ENCODE measurements around the gene TTYH1.
"Not testable (repeated sequence)": the region's sequence is repeated elsewhere in the genome, so short reads cannot be mapped to it uniquely, and the experiment has no call there.

The TTYH1 gene

GRCh38 chr19:54461613-54462012, 46.3 kb downstream of the TTYH1 start:
- no peak for DNase-seq

DNA sequence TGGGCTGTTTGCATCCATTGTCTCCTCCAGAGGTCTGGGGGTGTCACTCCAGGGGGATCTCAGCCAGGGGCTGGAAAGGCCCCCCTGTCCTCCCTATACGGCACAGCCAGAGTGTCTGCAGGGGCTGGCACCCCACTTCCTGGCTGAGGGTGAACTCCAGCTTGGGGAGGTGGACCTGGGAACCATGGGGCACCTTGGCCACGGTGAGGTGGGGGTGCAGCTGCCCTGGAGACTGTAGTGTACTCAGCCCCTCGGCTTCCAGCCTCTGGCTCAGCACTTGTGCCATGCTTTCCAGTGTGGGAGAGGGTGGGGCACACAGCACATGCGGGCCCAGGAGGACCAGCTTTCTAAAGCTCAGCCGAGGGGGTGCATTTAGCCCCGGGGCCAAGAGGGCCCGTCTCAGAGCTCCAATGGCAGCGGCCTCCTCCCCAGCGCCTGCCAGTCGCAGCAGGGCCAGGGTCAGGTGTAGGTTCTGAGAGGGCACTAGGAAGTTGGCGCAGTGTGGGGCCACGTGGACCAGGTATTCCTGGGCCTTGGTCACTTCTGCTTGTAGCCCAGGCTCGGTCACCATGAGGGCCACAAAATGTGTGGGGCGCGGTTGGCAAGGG, 46.9 kb downstream of the TTYH1 start:
- no peak for DNase-seq

GRCh38 chr19:54462655-54463530, 47.6 kb downstream of the TTYH1 start:
- peak; percentile 30 to 51 for DNase-seq

DNA sequence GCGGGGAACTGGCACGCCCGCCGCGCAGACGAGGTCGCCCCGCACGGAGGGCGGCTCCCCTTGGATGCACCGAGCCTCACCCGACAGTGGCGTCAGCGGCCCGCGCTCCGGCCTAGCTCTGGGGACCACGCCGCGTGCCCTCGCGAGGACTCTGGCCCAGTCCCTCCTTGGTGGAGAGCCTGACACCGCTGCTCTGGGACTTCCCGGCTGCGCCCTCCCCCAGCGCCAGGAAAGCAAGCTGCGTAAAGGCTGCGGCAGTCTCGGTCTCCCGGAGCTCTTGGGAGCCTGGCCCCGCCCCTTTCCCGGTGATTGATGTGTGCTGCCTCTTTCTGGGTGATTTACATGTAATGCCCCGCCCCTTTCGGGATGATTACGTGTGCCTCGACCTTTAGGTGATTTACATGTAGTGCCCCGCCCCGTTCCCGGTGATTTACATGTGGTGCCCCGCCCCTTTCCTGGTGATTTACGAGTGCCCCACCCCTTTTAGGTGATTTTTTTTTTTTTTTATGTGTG, 48.3 kb downstream of the TTYH1 start, which contains the start of gene LENG9:
Gene LENG9, minus strand, starts transcription at position 248 of the 513 bp plus-strand sequence. CDS start 252 bp downstream, outside the sequence.
- DNase-seq: peak; percentile 78 to 92

DNA sequence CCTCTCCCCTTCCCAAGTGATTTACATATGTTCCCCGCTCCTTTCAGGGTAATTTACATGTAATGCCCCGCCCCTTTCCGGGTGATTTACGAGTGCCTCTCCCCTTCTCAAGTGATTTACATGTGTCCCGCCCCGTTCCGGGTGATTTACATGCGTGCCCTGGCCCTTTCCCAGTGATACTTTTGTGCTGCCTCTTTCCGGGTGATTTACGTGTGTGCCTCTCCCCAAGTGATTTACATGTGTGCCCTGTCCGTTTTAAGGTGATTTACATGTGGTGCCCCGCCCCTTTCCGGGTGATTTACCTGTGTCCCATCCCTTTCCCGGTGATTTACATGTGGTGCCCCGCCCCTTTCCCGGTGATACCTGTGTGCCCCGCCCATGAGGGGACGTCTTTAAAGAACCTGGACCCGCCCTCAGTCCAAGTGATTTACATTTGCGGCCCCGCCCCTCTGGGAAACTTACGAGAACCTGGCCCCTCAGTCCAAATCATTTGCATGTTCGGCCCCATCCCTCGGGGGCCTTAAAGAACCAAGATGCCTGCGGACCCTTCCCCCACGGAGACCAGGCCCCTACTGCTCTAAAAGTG, 48.9 kb downstream of the TTYH1 start:
- DNase-seq: peak; percentile 62 to 86

DNA sequence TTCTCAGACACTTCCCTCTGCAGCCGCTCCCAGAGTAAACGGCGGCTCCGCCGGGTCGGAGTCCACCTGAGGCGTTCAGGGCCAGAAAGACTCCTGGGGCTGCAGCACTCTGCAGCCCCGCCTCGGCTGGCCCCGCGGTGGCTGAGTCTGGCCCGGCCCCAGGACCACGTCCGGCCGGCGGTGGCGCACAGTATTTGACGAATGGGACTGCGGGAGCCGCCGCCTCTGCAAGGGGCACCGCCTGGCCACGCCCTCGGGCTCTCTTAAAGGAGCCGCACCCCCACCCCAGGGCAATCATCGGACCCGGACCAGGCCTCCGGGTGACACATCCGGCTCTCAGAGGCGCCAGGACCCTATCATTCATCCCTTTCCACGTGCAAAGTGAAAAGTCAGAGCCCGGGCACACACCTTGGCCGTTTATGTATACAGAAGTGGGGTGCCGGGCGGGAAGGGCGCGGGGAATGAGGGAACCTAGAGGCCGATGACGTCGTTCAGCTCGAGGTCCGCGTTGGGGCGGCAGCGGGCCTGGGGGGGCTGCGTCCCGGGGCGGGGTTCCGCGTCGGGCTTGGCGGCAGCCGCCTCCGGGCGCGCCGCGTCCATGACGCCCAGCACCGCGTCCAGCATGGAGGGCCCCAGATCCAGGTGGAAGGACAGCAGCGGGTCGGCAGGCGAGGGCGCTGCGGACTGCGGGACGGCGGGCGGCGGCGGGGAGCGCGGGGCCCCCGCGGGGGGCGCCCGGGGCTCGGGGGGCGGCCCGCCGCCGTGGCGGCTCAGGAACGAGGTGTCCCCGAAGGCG, 49.6 kb downstream of the TTYH1 start:
- DNase-seq: peak in 1 of 2 experiments; percentile 84

DNA sequence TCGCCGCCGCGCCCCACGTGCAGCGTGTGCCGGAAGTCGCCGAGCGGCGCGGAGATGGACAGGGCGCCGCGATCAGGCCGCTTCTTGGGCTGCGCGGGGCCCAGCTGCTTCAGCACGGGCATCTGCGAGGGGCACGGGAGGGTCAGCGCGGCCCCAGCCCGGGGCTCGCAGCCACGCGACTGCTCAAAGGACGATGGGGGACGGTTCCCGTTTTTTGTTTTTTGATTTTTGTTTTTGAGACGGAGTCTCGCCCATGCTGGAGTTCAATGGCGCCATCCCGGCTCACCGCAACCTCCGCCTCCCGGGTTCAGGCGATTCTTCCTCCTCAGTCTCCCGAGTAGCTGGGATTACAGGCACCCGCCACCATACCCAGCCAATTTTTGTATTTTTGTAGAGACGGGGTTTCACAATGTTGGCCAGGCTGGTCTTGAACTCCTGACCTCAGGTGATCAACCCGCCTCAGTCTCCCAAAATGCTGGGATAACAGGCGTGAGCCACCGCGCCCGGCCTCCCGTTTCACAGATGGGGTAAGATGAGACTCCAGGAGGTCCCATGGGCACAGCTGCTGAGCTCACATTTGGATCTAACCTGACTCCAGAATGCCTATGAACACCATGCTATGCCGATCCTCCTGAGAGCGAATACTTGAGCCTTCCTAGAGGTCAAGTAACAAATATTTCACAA, 50.3 kb downstream of the TTYH1 start:
- DNase-seq: no peak

DNA sequence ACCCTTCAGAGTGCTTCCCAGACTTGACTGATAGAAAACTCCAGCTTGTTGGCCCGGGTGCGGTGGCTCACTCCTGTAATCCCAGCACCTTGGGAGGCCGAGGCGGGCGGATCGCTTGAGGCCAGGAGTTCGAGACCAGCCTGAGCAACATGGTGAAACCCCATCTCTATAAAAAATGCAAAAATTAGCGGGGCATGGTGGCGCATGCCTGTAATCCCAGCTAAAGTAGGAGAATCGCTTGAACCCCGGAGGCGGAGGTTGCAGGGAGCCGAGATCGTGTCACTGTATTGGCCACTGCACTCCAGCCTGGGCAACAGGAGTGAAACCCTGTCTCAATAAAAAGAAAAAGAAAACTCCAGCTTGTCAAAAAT, 50.8 kb downstream of the TTYH1 start:
- not testable (repeated sequence) for DNase-seq

DNA sequence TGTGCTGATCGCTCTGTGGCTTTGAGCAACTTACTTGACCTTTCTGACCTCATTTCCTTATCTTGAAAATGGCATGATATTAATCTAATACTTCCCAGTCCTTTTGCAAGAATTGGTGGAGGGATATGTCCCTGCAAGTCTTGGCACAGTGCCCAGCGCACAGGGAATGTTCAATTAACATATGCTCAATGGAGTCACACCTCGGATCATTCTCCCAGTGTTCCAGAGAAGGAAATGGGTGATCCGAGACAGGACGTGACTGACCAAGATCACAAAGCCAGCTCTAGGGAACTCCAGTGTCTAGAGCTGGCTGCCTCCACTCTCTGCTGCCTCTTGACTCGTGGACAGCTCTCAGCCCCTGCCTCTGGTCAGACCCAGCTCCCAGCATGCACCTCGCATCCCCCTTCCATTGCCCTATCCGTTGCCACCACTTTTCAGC, 54.3 kb downstream of the TTYH1 start:
- DNase-seq: no peak

- no peak for DNase-seq
These were observed 55.1 kb downstream of the TTYH1 start for GRCh38 chr19:54470276-54470887.

DNA sequence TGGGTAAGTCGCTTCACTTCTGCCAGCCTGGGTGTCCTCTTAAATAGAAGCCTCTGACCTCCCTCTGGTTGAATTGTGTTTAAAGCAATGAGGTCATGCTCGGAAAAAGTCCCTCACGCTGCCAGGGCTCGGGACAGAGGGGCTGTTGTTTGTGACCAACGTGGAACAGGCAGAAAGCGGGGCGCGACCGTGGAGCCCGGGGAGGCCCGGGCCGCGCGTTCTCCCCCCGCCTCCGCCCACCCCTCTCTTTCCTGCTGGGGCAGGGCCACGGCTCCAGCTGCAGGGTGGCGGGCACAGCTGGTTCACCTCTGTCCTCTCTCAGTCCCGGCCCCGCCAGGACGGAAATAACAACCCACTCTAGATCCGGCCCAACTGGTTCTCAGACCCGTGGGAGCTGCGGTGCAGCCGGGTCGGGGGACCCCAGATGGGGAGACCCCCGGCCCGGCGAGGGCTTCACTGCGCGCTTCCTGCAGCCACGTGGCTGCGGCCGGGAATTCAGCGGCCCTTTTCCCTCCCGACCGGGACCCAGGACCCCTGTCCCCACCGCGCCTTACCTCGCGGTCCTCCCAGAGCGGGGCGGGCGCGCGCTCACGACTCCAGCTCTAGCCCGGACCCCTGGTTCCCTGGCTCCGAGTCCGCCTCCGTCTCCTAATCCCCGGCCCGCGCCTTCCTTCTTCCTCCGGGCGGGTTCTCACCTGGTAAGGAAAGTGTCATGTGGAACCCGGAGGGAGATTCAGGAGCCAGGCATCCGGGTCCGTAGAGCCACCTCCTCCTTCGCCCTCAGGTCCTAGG, 55.9 kb downstream of the TTYH1 start:
- DNase-seq: no peak

GRCh38 chr19:54473071-54473891, 58.0 kb downstream of the TTYH1 start, which contains the start of gene CDC42EP5:
TSS of gene CDC42EP5 (minus strand) at chr19:54473296. CDS start at chr19:54465547, 7,749 bp downstream.
- DNase-seq: no peak

DNA sequence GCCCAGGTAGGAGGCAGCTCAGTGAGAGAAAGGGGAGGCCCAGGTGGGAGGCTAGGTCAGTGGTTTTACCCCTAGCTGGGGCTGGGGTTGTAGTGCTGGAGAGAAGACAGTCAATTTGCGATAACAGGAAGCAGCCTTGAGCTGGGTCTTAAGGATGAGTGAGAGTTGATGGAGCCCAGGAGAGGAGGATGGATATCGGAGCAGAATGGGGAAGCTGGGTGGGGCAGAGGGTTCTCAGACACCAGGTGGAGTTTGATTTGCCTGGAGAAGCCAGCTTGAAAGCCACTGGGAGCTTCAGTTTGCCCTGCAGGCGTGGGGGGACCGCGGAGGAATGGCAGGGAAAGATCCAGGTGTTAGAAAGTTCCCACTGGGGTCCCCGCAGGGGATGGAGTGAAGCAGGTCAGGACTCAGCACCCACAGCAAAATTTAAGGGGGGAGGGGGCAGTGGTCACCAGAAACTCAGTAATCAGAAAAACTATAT, 58.7 kb downstream of the TTYH1 start:
- DNase-seq: no peak

- DNase-seq: no peak
These were observed 60.4 kb downstream of the TTYH1 start for GRCh38 chr19:54475706-54476105.

- no peak for DNase-seq
These were observed 62.4 kb downstream of the TTYH1 start for GRCh38 chr19:54477650-54478049.

GRCh38 chr19:54478677-54479266, 63.5 kb downstream of the TTYH1 start:
- DNase-seq: peak in 1 of 2 experiments; percentile 39

DNA sequence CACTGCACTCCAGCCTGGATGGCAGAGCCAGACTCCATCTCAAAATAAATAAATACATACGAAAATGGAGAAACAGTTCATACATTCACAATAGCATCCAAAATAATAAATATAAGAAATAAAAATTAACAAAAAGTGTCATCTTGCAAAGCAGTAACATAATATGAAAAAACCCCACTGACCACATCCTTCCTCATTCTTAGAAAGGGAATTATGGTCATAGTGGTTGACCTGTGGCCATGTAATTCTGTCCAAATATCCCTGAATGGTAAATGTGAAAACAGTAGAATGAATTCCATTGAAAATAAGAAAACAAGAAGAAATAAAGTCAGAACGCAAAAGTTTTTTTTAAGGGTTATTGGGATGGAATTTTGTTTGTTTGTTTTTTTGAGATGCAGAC, 64.8 kb downstream of the TTYH1 start:
- no peak for DNase-seq

GRCh38 chr19:54481326-54481930, 66.2 kb downstream of the TTYH1 start:
- peak in 1 of 2 experiments; percentile 32 for DNase-seq

GRCh38 chr19:54482889-54483288, 67.6 kb downstream of the TTYH1 start:
- DNase-seq: no peak
